ENCODE data around the gene RAB11FIP5.

DNA sequence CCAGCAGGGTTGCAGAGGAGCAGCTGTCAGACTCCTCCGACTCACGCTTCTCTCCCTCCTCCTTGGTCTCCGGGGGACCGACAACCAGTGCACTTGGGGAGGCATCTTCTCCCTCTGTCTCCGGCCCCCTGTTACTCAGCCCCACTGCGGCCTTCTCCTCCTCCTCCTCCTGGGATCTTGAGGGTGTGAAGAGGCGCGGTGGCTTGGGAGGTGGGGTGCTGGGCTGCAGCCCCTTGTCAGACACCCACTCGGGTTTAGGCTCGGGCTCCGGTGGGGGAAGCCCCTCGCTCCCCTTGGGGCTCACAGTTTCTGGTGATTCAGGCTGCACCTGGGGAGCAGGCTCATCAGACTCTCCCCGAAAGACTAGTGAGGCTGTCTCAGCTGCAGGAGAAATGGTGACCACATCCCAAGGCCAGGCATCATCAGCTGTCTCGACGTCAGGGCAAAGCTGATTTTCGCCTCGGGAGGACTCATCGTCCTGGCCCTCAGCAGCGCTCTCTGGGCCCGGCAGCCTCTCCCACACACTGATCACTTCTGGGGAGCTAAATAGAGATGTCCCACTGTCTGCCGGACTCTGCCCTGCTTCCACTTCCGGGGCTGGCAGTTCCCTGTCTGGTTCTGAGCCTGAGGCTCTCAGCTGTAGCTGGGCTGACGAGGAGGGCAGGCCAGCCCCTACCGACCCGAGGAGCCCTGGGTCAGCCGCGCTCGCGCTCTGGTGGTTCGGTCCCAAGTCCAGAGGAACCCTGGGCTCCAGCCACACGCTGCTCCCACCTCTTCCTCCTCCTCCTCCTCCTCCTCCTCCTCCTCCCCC lies 32.2 kb downstream of the RAB11FIP5 start:
- TF ChIP-seq, protein P1, sequence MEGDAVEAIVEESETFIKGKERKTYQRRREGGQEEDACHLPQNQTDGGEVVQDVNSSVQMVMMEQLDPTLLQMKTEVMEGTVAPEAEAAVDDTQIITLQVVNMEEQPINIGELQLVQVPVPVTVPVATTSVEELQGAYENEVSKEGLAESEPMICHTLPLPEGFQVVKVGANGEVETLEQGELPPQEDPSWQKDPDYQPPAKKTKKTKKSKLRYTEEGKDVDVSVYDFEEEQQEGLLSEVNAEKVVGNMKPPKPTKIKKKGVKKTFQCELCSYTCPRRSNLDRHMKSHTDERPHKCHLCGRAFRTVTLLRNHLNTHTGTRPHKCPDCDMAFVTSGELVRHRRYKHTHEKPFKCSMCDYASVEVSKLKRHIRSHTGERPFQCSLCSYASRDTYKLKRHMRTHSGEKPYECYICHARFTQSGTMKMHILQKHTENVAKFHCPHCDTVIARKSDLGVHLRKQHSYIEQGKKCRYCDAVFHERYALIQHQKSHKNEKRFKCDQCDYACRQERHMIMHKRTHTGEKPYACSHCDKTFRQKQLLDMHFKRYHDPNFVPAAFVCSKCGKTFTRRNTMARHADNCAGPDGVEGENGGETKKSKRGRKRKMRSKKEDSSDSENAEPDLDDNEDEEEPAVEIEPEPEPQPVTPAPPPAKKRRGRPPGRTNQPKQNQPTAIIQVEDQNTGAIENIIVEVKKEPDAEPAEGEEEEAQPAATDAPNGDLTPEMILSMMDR (IDR thresholded peaks at IDR 0.05; ENCODE audit: insufficient read depth, low read length, poor library complexity, severe bottlenecking), result no peak
- TF ChIP-seq EZH2phosphoT487 (conservative IDR thresholded peaks at IDR 0.05; ENCODE audit: low read length), result no peak
